Astrocyte of the spinal cord (primary cell): ENCODE results near the gene SIVA1.

Source experiments
- DNase-seq: peaks from one replicate; pipeline ENCODE4 v3.0.0; 2011; ENCODE audit warnings: low read depth, low spot score
- H3K4me3 ChIP-seq: 2 replicates; pipeline ENCODE4 v1.5.1; 2011; ENCODE audit warnings: low read depth, mild to moderate bottlenecking, low read length, moderate library complexity
- in situ Hi-C: cut with HindIII; loops from 2 replicates; pipeline ENCODE4 v1.10.0; 2017; ENCODE audit warnings: low sequenced_read_pairs
- TF ChIP-seq, protein P1 (sequence below): IDR thresholded peaks from 2 replicates; pipeline ENCODE4 v1.5.1; 2012; ENCODE audit warnings: low read depth, mild to moderate bottlenecking, low read length, inconsistent platforms

SIVA1 gene

DNA sequence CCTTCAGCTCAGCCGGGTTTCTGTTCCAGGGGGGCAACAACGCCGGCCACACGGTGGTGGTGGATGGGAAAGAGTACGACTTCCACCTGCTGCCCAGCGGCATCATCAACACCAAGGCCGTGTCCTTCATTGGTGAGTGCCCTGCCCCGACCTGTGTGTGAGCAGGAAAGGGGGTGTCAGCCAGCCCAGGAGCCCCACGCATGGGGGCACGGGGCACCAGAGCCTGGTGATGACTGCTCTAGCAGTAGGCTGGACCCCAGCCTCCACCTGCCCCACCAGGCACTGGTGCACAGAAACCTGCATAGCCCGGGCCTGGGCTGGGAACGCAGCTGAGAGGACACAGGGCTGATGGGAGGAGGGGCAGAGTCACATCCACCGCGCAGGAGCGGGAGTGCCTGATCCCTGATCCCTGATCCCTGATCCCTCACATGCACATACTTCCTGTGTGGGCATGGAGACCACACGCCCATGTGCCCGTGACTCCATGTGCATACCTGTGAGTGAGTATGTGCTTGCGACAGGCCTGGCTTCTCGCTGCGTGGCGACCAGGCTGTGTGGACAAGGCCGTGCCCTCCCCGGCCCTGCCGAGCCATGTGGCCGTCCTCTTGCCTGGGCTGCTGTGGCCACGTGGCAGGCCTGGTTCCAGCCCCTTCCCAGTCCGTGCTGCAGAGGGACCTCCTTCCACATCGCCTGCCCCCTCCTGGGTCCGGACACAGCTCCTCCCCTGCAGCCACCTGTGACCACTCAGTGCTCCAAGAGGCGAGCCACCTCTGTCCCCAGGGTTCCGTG lies 17.8 kb upstream of the SIVA1 start:
- H3K4me3 ChIP-seq, result no peak overlapping the region
- TF ChIP-seq, protein P1, sequence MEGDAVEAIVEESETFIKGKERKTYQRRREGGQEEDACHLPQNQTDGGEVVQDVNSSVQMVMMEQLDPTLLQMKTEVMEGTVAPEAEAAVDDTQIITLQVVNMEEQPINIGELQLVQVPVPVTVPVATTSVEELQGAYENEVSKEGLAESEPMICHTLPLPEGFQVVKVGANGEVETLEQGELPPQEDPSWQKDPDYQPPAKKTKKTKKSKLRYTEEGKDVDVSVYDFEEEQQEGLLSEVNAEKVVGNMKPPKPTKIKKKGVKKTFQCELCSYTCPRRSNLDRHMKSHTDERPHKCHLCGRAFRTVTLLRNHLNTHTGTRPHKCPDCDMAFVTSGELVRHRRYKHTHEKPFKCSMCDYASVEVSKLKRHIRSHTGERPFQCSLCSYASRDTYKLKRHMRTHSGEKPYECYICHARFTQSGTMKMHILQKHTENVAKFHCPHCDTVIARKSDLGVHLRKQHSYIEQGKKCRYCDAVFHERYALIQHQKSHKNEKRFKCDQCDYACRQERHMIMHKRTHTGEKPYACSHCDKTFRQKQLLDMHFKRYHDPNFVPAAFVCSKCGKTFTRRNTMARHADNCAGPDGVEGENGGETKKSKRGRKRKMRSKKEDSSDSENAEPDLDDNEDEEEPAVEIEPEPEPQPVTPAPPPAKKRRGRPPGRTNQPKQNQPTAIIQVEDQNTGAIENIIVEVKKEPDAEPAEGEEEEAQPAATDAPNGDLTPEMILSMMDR, result no peak
- in situ Hi-C loops, result no loop called here
- DNase-seq, result no peak

DNA sequence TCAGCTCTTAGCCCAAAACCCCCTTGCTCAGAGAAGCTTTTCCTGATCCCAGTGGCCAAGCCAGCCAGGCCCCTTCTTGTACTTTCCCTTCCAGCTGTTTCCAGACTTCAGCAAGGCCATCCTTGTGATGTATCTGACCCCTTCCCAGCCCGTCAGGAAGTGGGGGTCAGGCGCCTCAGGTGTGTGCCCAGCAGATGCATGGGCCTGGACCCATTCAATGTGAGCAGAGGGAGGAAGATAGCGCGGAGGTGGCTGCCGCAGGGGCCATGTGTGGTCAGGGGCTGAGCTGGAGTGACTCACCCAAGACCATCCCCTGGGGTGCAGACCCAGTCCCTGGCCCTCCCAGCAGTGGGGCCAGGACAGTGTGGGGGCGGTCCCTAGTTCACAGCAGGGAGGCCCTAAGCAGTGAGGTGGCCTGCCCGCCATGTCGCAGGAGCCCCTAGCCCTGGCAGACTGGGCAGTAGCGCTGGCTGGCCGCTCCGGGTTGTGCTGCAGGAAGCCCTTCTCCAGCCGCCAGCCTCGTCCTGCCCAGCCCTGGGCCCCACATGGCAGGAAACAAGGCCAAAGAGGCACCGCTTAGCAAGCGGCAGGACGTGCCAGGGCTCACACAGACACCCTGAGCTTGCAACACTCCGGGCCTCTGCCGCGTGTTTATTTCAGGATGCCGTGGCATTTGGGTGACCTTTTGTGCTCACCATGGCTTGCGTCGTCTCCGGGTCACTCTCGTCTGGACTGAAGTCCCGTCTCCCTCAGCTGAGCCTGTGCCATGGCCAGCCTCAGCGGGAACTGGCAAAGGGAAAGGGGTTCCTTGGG lies 16.9 kb upstream of the SIVA1 start:
- in situ Hi-C loops, result no loop called here
- TF ChIP-seq, protein P1, result no peak
- H3K4me3 ChIP-seq, result no peak overlapping the region
- no peak for DNase-seq

DNA sequence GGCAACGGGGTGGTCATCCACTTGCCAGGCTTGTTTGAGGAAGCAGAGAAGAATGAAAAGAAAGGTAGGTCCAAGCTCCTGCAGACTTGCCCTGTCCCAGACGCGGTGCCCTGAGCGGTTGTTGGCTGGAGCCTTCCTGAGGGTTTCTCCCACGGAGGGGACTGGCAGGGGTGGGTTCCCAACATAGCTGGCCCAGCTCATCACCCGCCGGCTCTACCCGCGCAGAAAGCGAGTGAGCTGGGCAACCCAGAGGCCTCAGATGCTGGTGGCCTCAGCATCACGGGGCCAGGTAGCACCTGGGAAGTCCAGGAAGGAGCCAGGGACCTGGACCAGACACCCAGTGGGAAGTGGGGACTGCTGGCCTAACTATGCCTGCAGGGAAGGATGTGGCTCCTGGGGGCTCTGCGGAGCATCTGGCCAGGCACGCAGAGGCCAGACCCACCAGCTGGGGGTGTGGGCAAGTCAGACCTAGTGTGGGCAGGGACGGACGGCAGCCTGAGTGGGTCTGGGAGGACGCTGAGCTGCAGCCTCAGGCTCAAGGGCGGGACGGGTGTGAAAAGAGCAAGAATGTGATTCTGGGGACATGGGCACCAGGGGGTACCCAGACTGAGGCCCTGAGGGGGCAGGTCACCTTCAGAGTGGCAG lies 14.4 kb upstream of the SIVA1 start:
- TF ChIP-seq, protein P1, result no peak
- in situ Hi-C loops, result no loop called here
- H3K4me3 ChIP-seq, result no peak overlapping the region
- no peak for DNase-seq

DNA sequence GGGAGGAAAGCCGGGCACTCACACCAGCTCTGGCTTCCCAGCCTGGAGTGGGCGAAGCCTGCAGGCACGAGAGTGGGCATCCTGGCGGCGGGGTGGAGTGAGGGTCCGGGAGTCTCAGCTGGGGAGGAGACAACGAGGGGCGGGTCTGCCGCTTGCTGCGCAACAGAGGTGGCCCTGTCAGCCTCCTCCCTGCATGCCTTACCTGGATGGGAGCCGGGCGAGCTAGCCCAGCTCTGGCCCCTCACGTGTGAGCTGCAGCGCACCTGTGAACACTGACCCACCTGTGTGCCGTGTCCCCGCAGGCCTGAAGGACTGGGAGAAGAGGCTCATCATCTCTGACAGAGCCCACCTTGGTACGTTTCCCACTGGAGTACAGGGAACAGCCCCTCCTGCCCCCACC lies 13.9 kb upstream of the SIVA1 start:
- TF ChIP-seq, protein P1, result no peak

DNA sequence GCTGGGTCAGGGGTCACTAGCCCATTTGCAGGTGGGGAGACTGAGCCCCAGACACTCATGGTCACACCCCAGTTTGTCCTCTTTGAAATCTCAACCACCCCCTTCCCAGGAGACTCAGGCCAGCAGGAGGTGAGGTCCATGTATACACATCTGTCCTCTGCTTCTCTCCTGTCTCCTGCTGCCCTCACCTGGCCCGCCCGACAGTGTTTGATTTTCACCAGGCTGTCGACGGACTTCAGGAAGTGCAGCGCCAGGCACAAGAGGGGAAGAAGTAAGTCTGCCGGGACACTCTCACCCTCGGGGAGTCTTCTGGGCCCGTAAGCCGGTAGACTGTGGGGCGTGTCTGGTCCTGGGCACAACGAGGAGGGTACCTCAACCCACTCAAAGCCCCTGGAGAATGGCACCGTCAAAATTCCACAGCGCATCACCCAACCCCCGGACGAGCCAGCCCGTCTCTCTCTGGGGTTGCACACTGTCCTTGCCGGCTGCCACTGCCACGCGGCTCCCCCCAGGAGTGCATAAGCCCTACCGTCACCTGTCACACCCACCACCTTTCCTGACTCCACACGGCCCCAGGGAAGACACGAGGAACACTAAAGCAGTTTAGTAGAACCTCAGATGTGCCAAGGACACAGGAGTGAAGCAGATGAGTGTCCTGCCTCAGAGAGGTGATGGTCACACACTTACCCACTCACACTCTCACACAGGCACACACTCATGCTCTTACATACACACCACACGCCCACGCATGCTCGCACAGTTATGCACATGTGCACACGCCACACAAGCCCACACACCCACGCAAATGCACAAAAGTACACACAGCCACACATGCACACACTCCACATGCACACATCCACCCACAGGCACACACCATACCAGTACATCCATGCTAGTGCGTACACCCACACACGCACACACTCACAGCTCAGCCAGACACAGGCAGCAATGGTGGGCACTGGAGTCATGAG lies 13.1 kb upstream of the SIVA1 start:
- in situ Hi-C loops, result no loop called here
- TF ChIP-seq, protein P1, result no peak
- DNase-seq, result no peak
- no peak overlapping the region for H3K4me3 ChIP-seq

More for the DNA sequence above, 13.9 kb upstream of the SIVA1 start:
- in situ Hi-C loops, result no loop called here
- no peak for DNase-seq
- H3K4me3 ChIP-seq, result no peak overlapping the region
